ENCODE results near the gene TMEM101.

GRCh38 chr17:43984521-43984920 is 30.2 kb downstream of the TMEM101 start:
- TF ChIP-seq CTCF (IDR thresholded peaks at IDR 0.05; ENCODE audit: poor library complexity), result no peak
- no peak for TF ChIP-seq EZH2 (IDR thresholded peaks at IDR 0.05; ENCODE audit: borderline replicate concordance)
- no peak for TF ChIP-seq EZH2phosphoT487 (IDR thresholded peaks at IDR 0.05; ENCODE audit: low read depth, severe bottlenecking, unreplicated experiment)

Measured in hepatocyte (in vitro differentiated cells).